Measurements from ENCODE around the gene HOXA9.

HOXA9 gene

DNA sequence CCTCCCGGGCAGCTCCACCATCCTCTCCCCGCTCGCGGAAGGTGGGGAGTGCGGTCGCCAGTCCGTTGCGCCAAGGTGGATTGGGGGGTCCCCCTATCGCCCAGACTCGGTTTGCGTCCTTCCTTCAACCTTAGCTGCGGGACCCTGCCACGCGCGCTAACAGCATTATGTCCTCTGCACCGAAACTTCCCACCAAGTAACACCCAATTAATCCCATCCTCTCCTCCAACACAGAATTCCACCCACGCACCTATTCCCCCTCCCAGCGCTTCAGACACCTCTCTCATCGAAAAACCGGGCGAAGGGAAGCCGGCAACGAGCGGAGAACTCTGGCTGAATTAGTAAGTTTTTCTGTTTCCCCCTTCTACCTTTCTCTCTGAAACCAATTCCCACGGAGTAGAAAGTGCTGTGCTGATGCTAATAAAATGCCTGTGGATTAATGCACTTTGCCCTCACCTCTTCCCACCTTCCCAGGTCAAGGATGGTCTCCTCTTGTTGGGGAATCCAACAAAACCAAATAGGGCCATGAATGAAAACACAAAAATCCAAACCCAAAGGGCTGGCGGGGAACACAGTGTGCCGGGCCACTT lies 13.9 kb downstream of the HOXA9 start:
- Mint-ChIP-seq H3K4me3 (peak overlapping the region; percentile 71), H3K27me3 (peaks cover 88% of the 10 kb centered on the region), H3K36me3 (ENCODE audit: low read depth) (no peaks in the 10 kb centered on the region), H3K4me1 (ENCODE audit: low read depth) (peaks cover 40% of the 10 kb centered on the region), H3K9me3 (no peaks in the 10 kb centered on the region), H3K27ac (peak overlapping the region; percentile 55)

DNA sequence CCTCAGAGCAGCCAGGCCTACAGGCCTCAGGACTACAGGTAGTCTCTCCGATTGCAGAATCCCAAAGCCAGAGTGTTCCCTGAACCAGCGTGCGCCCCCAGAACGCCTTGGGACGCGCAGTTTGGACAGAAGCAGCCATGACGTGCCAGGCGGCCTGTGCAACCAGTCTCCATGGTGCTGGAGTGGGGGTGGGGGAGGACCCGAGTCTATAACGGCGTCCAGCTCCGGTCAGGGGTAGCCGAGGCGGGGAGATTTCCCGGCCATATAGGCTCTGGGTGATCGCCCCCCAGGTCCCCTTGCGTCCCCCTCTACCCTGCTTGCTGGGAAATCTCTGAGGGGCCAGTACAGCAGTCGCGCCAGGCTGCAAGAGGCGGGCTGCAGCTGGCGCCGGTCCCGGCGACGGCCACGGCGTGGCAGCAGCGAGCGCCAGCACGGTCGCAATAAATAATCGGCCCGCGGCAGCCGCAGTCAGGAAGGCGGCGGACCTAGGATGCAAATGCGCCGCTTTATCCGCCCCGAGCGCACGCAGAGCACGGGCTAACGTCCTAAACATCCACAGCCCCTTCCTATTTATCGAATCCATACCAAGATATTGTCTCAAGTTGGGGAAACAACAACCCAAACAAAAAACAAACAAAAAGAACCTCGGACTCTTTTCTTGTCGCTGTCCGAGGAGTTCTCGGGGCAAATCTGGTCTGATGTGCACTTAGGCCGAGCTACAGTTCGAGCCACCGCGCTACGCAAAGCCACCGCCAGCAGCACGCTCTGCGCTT lies 14.6 kb downstream of the HOXA9 start:
- H3K4me3 Mint-ChIP-seq, result peak overlapping the region; percentile 71
- H3K27me3 Mint-ChIP-seq, result peaks cover 88% of the 10 kb centered on the region
- no peaks in the 10 kb centered on the region for H3K36me3 Mint-ChIP-seq (ENCODE audit: low read depth)
- H3K27ac Mint-ChIP-seq, result peak overlapping the region; percentile 55
- no peaks in the 10 kb centered on the region for H3K9me3 Mint-ChIP-seq
- peaks cover 37% of the 10 kb centered on the region for H3K4me1 Mint-ChIP-seq (ENCODE audit: low read depth)

DNA sequence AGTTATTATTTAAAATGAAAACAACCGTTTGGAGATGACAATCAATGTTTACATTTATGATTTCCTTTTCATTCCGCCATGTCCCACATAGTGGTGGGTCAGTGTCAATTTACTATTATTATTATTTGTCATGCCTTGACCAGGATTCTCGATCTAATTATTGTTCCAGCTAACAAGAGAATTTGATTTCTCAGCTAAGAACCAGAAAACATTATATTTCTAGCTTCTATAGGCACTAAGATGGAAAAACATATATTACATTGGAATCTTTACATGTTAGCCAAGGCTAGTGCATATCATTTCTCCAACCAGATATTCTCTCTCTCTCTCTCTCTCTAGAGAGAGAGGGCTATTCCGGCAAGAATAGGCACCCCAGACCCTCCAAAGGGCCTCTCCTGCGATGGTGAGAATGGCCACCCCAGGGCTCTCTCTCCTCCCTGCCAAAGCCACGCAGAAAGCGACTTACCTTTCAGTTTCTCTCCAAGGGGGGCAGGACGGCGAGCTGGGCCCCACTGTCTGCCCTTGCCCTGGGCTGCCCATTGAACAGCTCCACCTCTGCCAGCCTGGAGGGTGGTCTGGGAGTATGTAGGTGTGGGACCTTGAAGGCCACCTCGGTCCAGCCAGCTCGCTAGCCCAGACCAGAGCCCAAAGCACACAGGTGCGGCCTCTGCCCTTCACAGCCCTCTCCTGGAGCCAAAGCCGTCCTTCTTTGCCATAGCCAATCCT lies 15.3 kb downstream of the HOXA9 start:
- H3K27ac Mint-ChIP-seq, result no peak overlapping the region
- peaks cover 30% of the 10 kb centered on the region for H3K4me1 Mint-ChIP-seq (ENCODE audit: low read depth)

GRCh38 chr7:27148756-27149641 lies 16.3 kb downstream of the HOXA9 start:
- no peaks in the 10 kb centered on the region for H3K36me3 Mint-ChIP-seq (ENCODE audit: low read depth)
- no peak overlapping the region for H3K4me3 Mint-ChIP-seq
- H3K4me1 Mint-ChIP-seq (ENCODE audit: low read depth), result peaks cover 21% of the 10 kb centered on the region
- no peak overlapping the region for H3K27ac Mint-ChIP-seq
- H3K27me3 Mint-ChIP-seq, result peaks cover 76% of the 10 kb centered on the region
- no peaks in the 10 kb centered on the region for H3K9me3 Mint-ChIP-seq

More for the DNA sequence above, 15.3 kb downstream of the HOXA9 start:
- Mint-ChIP-seq H3K9me3 (no peaks in the 10 kb centered on the region), H3K4me3 (peak overlapping the region; percentile 71), H3K27me3 (peaks cover 84% of the 10 kb centered on the region), H3K36me3 (ENCODE audit: low read depth) (no peaks in the 10 kb centered on the region)

GRCh38 chr7:27148031-27148755 lies 17.1 kb downstream of the HOXA9 start:
- no peaks in the 10 kb centered on the region for H3K36me3 Mint-ChIP-seq (ENCODE audit: low read depth)
- peaks cover 21% of the 10 kb centered on the region for H3K4me1 Mint-ChIP-seq (ENCODE audit: low read depth)
- H3K9me3 Mint-ChIP-seq, result no peaks in the 10 kb centered on the region
- H3K4me3 Mint-ChIP-seq, result peak overlapping the region; percentile 66
- peaks cover 68% of the 10 kb centered on the region for H3K27me3 Mint-ChIP-seq
- H3K27ac Mint-ChIP-seq, result no peak overlapping the region

- no peaks in the 10 kb centered on the region for H3K9me3 Mint-ChIP-seq
- peak within 1 kb of the TSS; percentile 66 for H3K4me3 Mint-ChIP-seq
- H3K4me1 Mint-ChIP-seq (ENCODE audit: low read depth), result peaks cover 21% of the 10 kb centered on the region
- peaks cover 67% of the 10 kb centered on the region for H3K27me3 Mint-ChIP-seq
- H3K27ac Mint-ChIP-seq, result no peak within 1 kb of the TSS
- H3K36me3 Mint-ChIP-seq (ENCODE audit: low read depth), result no peaks in the 10 kb centered on the region
Observed at GRCh38 chr7:27147199-27148030, 17.9 kb downstream of the HOXA9 start, which contains the start of gene HOXA6. Gene HOXA6 (minus strand): TSS chr7:27147774. CDS start chr7:27147749, 25 bp downstream.

GRCh38 chr7:27146491-27147198 lies 18.7 kb downstream of the HOXA9 start:
- peaks cover 16% of the 10 kb centered on the region for H3K4me1 Mint-ChIP-seq (ENCODE audit: low read depth)
- no peaks in the 10 kb centered on the region for H3K9me3 Mint-ChIP-seq
- H3K27me3 Mint-ChIP-seq, result peaks cover 60% of the 10 kb centered on the region
- H3K36me3 Mint-ChIP-seq (ENCODE audit: low read depth), result no peaks in the 10 kb centered on the region
- H3K4me3 Mint-ChIP-seq, result no peak overlapping the region
- no peak overlapping the region for H3K27ac Mint-ChIP-seq

- Mint-ChIP-seq H3K4me3 (no peak overlapping the region), H3K4me1 (ENCODE audit: low read depth) (peaks cover 9% of the 10 kb centered on the region), H3K27ac (no peak overlapping the region), H3K27me3 (peaks cover 53% of the 10 kb centered on the region), H3K9me3 (no peaks in the 10 kb centered on the region), H3K36me3 (ENCODE audit: low read depth) (no peaks in the 10 kb centered on the region)
Observed at GRCh38 chr7:27145914-27146412, 19.4 kb downstream of the HOXA9 start.

DNA sequence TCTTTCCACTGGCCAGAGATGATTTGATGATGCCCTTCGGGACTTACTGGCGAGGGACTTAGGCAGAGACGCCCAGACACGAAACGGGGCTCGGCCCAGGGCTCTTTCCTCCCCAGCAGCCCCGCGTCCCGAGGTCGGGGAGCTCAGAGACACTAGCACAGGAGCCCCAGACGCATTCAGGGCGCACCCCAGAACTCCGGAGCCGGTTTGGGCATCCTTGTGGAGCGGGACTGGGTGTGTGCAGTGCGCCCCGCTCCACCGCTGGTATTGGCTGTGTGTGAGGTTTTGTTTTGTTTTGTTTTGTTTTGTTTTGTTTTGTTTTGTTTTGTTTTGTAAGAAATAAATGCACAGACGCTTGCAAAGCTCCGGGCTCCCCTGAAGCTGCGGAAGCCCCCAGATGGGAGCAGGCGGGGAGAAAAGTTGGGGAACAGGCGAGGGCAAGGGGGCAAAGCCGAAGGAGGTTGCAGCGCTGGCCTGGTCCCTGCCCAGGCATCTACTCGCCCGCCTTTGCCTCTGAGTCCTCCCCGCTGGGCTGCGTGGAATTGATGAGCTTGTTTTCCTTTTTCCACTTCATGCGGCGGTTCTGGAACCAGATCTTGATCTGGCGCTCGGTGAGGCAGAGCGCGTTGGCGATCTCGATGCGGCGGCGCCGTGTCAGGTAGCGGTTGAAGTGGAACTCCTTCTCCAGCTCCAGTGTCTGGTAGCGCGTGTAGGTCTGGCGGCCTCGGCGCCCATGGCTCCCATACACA lies 20.0 kb downstream of the HOXA9 start:
- no peak overlapping the region for H3K4me3 Mint-ChIP-seq
- no peak overlapping the region for H3K27ac Mint-ChIP-seq
- H3K36me3 Mint-ChIP-seq (ENCODE audit: low read depth), result no peaks in the 10 kb centered on the region
- no peaks in the 10 kb centered on the region for H3K9me3 Mint-ChIP-seq
- peaks cover 48% of the 10 kb centered on the region for H3K27me3 Mint-ChIP-seq
- peaks cover 7% of the 10 kb centered on the region for H3K4me1 Mint-ChIP-seq (ENCODE audit: low read depth)

- H3K9me3 Mint-ChIP-seq, result no peaks in the 10 kb centered on the region
- peaks cover 7% of the 10 kb centered on the region for H3K4me1 Mint-ChIP-seq (ENCODE audit: low read depth)
- H3K36me3 Mint-ChIP-seq (ENCODE audit: low read depth), result no peaks in the 10 kb centered on the region
- H3K4me3 Mint-ChIP-seq, result no peak overlapping the region
- H3K27me3 Mint-ChIP-seq, result peaks cover 44% of the 10 kb centered on the region
- H3K27ac Mint-ChIP-seq, result no peak overlapping the region
Observed at GRCh38 chr7:27144781-27145164, 20.6 kb downstream of the HOXA9 start.

DNA sequence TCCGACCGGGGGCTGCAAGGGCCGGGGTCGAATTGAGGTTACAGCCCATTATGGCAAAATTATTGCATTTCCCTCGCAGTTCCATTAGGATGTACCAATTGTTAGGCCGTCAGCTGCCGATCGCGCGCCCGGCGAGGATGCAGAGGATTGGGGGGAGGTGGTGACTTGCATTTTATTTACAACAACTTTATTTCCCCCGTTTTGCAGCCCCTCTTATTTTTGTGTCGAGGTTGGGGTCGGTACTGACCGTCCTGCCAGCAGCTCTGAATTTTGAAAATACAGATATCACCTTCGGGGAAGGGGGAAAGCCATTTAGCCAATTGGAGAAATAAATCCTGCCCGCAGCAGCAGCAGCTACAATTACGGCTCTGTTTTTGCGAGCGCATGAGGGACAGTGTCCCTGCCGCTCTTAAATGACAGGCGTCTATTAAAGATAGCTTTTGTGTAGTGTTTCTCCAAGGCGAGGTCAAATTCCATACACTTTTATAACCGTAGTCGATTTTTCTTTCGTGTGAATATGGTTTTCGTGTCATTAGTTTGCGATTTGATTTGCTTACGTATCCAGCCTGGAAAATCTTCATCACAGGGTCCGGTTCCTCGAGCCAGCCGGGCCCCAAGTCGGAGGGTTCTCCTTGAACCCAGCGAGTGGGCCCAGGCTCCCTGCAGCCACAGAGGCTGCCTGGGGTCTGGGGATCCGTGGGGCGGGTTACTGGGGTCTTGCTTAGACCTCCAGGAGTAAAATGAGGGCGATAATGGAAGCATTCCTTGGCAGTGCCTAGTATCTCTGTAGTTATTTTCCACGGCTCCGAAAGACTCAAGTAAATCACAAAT lies 21.2 kb downstream of the HOXA9 start:
- peaks cover 7% of the 10 kb centered on the region for H3K4me1 Mint-ChIP-seq (ENCODE audit: low read depth)
- H3K36me3 Mint-ChIP-seq (ENCODE audit: low read depth), result no peaks in the 10 kb centered on the region
- H3K27me3 Mint-ChIP-seq, result peaks cover 38% of the 10 kb centered on the region
- no peak overlapping the region for H3K4me3 Mint-ChIP-seq
- H3K9me3 Mint-ChIP-seq, result no peaks in the 10 kb centered on the region
- no peak overlapping the region for H3K27ac Mint-ChIP-seq
